Left cardiac atrium (tissue), 4 donors: ENCODE results near the gene CFAP157. TPM values are rescaled to one million over a fixed set of nuclear protein-coding genes. Genes with fewer than 3 reads are reported as not detected.

ENCODE experiments used
- ATAC-seq, 2 donors: fragments of 200-7000 bp; cut with Tn5 transposase; one replicate each; pipeline ENCODE4 v1.9.1; 2020; ENCODE audit warnings: mild to moderate bottlenecking in 2 of 2, moderate library complexity in 2 of 2
- DNase-seq: peaks from one replicate; pipeline ENCODE4 v3.0.0-alpha.2; 2020
- intact Hi-C, 2 donors: fragments of 100-400 bp; cut with DNase I; formaldehyde crosslinking; loops; one replicate each; pipeline versions ENCODE4 v1.14.1 to v1.15.1; 2022 to 2023
- total RNA-seq, 2 donors: library from RNA; stranded (reverse); fragmentation: NEBNext Ultra II Directional; extraction: Animal tissue kit (Norgen Biotek cat#: 25700); gene quantifications; one replicate each; pipeline ENCODE4 v1.2.1, GENCODE V29; 2021
- donor health status: DM: no; HTN: yes; CAD: no.
- donor health status: DM: no; HTN: yes; CAD: no; lungs with severe emphysema.
- donor health status: DM: yes; HTN: yes; CAD: no.
- donor health status: Dilated cardiomyopathy.

The CFAP157 gene
- total RNA-seq, 2 donors from 2014 or later = not detected

- intact Hi-C loops = loop anchor here in 1 of 2 donors (5.0 kb wide), 1 partner anchor 137 kb away; no protein-coding TSS in a partner anchor
- no peak for ATAC-seq
- no peak for DNase-seq
Measured at GRCh38 chr9:127729522-127730256, 22.9 kb downstream of the CFAP157 start.

GRCh38 chr9:127730262-127730661 lies 23.5 kb downstream of the CFAP157 start:
- intact Hi-C loops = no loop called here
- no peak for DNase-seq
- no peak for ATAC-seq

- intact Hi-C loops = no loop called here
- no peak for DNase-seq
- ATAC-seq = no peak
Measured at GRCh38 chr9:127730799-127731410, 24.1 kb downstream of the CFAP157 start.

GRCh38 chr9:127731938-127732337 lies 25.1 kb downstream of the CFAP157 start:
- intact Hi-C loops = no loop called here
- DNase-seq = no peak

GRCh38 chr9:127732444-127732843 lies 25.7 kb downstream of the CFAP157 start:
- ATAC-seq = no peak
- no peak for DNase-seq
- intact Hi-C loops = no loop called here

More at GRCh38 chr9:127731938-127732337, 25.1 kb downstream of the CFAP157 start:
- no peak for ATAC-seq

GRCh38 chr9:127733614-127734013 lies 26.8 kb downstream of the CFAP157 start:
- DNase-seq = no peak
- intact Hi-C loops = loop anchor here in 1 of 2 donors (1.0 to 2.0 kb wide), 2 partner anchors 51 to 143 kb away; no protein-coding TSS in a partner anchor

GRCh38 chr9:127734247-127734746 lies 27.5 kb downstream of the CFAP157 start:
- intact Hi-C loops = loop anchor here in 1 of 2 donors (1.0 to 2.0 kb wide), 2 partner anchors 51 to 144 kb away; no protein-coding TSS in a partner anchor
- DNase-seq (no peak), ATAC-seq (no peak)

More at GRCh38 chr9:127733614-127734013, 26.8 kb downstream of the CFAP157 start:
- ATAC-seq = no peak

GRCh38 chr9:127734747-127735529 lies 28.1 kb downstream of the CFAP157 start, which contains the start of gene TOR2A:
TOR2A (minus strand) TSS chr9:127735294; CDS start chr9:127735270, 24 bp downstream.
- DNase-seq = peak; percentile 99
- intact Hi-C loops = loop anchor here (1.0 to 5.0 kb wide), 6 partner anchors 47 to 187 kb away; partner anchors contain the start of gene ST6GALNAC4 (in 1 of the 2)
- peak; percentile 97 to 98 for ATAC-seq

- intact Hi-C loops = loop anchor here (2.0 to 5.0 kb wide), 5 partner anchors 47 to 187 kb away; partner anchors contain the start of gene ST6GALNAC4 (in 1 of the 2)
- ATAC-seq (no peak), DNase-seq (no peak)
Measured at GRCh38 chr9:127735530-127736185, 28.9 kb downstream of the CFAP157 start.

GRCh38 chr9:127738666-127739065 lies 31.9 kb downstream of the CFAP157 start:
- intact Hi-C loops = loop anchor here (5.0 kb wide), 4 partner anchors 44 to 184 kb away; partner anchors contain the start of gene ST6GALNAC4 (in 1 of the 2)
- no peak for ATAC-seq
- DNase-seq = no peak

GRCh38 chr9:127739614-127740330 lies 33.0 kb downstream of the CFAP157 start:
- ATAC-seq (peak in 1 of 2 donors; percentile 29), DNase-seq (no peak)
- intact Hi-C loops = loop anchor here (5.0 kb wide), 4 partner anchors 43 to 183 kb away; partner anchors contain the start of gene ST6GALNAC4 (in 1 of the 2)

GRCh38 chr9:127741831-127742434 lies 35.1 kb downstream of the CFAP157 start:
- intact Hi-C loops = no loop called here
- peak; percentile 71 for DNase-seq
- peak; percentile 70 to 74 for ATAC-seq

- ATAC-seq (peak; percentile 32 to 42), DNase-seq (no peak)
- intact Hi-C loops = no loop called here
Measured at GRCh38 chr9:127742435-127743088, 35.8 kb downstream of the CFAP157 start.

- intact Hi-C loops = no loop called here
- DNase-seq (no peak), ATAC-seq (no peak)
Measured at GRCh38 chr9:127744398-127745110, 37.8 kb downstream of the CFAP157 start.

GRCh38 chr9:127746959-127747569 lies 40.3 kb downstream of the CFAP157 start:
- intact Hi-C loops = no loop called here
- ATAC-seq (no peak), DNase-seq (no peak)
